ENCODE results near the gene ABCA1. TPM values are rescaled to one million over a fixed set of nuclear protein-coding genes. Genes with fewer than 3 reads are reported as not detected.

ABCA1 gene
- total and polyA plus RNA-seq, 2 of the 13 experiments (the other 11 are each of a cell fraction or from before 2014, with no cell fraction given) = 26.8 to 63.8 TPM

DNA sequence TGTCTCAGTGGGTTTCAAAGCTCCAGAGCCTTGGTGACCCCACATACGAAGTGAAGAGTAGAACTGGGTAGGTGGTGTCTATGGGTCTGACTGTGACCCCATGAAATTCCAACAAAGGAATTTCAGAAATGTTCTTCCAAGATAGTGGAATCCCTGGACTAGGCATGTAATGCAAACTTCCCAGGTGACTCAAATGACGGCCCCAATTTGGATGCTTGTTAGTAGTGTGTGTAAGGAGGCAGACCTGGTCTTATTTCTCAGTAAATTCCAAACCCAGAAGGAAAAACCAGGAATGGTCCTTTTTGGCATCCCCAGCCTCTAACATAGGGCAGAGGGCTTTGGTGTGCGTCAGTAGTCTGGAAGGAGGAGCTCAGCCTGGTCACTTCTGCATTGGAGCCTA lies 43.6 kb upstream of the ABCA1 start:
- CTCF ChIA-PET (ENCODE audit: low intra/inter-chr PET ratio, low total read pairs) = no interaction called here
- no TSS peak for BruUV-seq (replicated peaks)

More for the DNA sequence above, 43.6 kb upstream of the ABCA1 start:
- TF ChIP-seq POLR2AphosphoS5 (IDR thresholded peaks at IDR 0.05; ENCODE audit: low read depth, low read length) = no peak
- TF ChIP-seq HIVEP1 (CRISPR knock-in tag; IDR thresholded peaks at IDR 0.05) = no peak
- no peak for TF ChIP-seq GATAD1 (CRISPR knock-in tag; IDR thresholded peaks at IDR 0.05)
- no peak for TF ChIP-seq ZNF576 (CRISPR knock-in tag; IDR thresholded peaks at IDR 0.05)
- no peak for TF ChIP-seq KAT2B (IDR thresholded peaks at IDR 0.05; ENCODE audit: borderline replicate concordance, low read depth, low read length)
- no peak for TF ChIP-seq ZNF180 (CRISPR knock-in tag; IDR thresholded peaks at IDR 0.05; ENCODE audit: borderline replicate concordance, low read depth)
- no peak for TF ChIP-seq FOSL1 (CRISPR knock-in tag; IDR thresholded peaks at IDR 0.05; ENCODE audit: borderline replicate concordance)
- no peak for TF ChIP-seq NR0B2 (CRISPR knock-in tag; IDR thresholded peaks at IDR 0.05)
- no peak for TF ChIP-seq BCL3 (CRISPR knock-in tag; IDR thresholded peaks at IDR 0.05)
- TF ChIP-seq, protein P1, sequence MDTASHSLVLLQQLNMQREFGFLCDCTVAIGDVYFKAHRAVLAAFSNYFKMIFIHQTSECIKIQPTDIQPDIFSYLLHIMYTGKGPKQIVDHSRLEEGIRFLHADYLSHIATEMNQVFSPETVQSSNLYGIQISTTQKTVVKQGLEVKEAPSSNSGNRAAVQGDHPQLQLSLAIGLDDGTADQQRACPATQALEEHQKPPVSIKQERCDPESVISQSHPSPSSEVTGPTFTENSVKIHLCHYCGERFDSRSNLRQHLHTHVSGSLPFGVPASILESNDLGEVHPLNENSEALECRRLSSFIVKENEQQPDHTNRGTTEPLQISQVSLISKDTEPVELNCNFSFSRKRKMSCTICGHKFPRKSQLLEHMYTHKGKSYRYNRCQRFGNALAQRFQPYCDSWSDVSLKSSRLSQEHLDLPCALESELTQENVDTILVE (CRISPR knock-in tag; IDR thresholded peaks at IDR 0.05) = no peak
- no peak for TF ChIP-seq TSC22D2 (CRISPR knock-in tag; IDR thresholded peaks at IDR 0.05; ENCODE audit: borderline replicate concordance)
- TF ChIP-seq AGO1 (IDR thresholded peaks at IDR 0.05; ENCODE audit: low read depth, low read length, poor library complexity, severe bottlenecking) = no peak
- TF ChIP-seq TCF7L2 (IDR thresholded peaks at IDR 0.05; ENCODE audit: low read depth, low read length) = no peak
- TF ChIP-seq ZKSCAN5 (CRISPR knock-in tag; IDR thresholded peaks at IDR 0.05) = no peak
- no peak for TF ChIP-seq ZSCAN29 (CRISPR knock-in tag; conservative IDR thresholded peaks at IDR 0.05)
- TF ChIP-seq PLRG1 (conservative IDR thresholded peaks at IDR 0.05) = no peak
- TF ChIP-seq ZNF792 (CRISPR knock-in tag; IDR thresholded peaks at IDR 0.05) = no peak
- no peak for TF ChIP-seq RFXAP (CRISPR knock-in tag; IDR thresholded peaks at IDR 0.05; ENCODE audit: borderline replicate concordance)
- TF ChIP-seq SRY (CRISPR knock-in tag; IDR thresholded peaks at IDR 0.05) = no peak
- no peak for TF ChIP-seq MBD4 (IDR thresholded peaks at IDR 0.05; ENCODE audit: borderline replicate concordance, low read length)
- 27% methylated on average over 3 of the region's 3 CpGs for WGBS (ENCODE audit: low lambda C conversion rate)
- peaks cover 41% of the 10 kb centered on the region for H3K4me1 ChIP-seq (ENCODE audit: insufficient read depth, low read length)
- H3K27ac ChIP-seq (ENCODE audit: extremely low read length, insufficient read depth, low read length) = no peak overlapping the region
- H4K20me1 ChIP-seq (ENCODE audit: insufficient read depth, low read length) = no peaks in the 10 kb centered on the region
- H2AFZ ChIP-seq (ENCODE audit: low read length) = no peak overlapping the region
- no peak overlapping the region for H3K9ac ChIP-seq (ENCODE audit: insufficient read depth, low read depth, low read length)
- intact Hi-C loops (cut with micrococcal nuclease; ENCODE audit: unreplicated experiment) = no loop called here
- no peaks in the 10 kb centered on the region for H3K27me3 ChIP-seq (ENCODE audit: control insufficient read depth in 1 of 2, insufficient read depth in 2 of 2, low read length in 2 of 2)
- in situ Hi-C loops (cut with HindIII; ENCODE audit: extremely low pct_ligation_motif_present, low pct_unique_long_range_greater_than_20kb) = no loop called here
- no peak overlapping the region for H3K4me3 ChIP-seq (replicated peaks in 1 of 3; ENCODE audit: insufficient read depth in 1 of 3, low read depth in 2 of 3, low read length in 3 of 3)
- H3K4me2 ChIP-seq (ENCODE audit: low read depth, low read length) = no peak overlapping the region
- DNase-seq (ENCODE audit: low spot score) (no peak), ATAC-seq (no peak), FAIRE-seq (no peak)
- H3K79me2 ChIP-seq (ENCODE audit: insufficient read depth, low read length) = no peaks in the 10 kb centered on the region
- POLR2A ChIA-PET = no interaction called here
- H3K36me3 ChIP-seq (replicated peaks in 1 of 2; ENCODE audit: control insufficient read depth in 1 of 2, insufficient read depth in 2 of 2, low read length in 2 of 2) = no peaks in the 10 kb centered on the region
- no peaks in the 10 kb centered on the region for H3K9me3 ChIP-seq (ENCODE audit: low read length)
